ENCODE measurements around the gene CD70. TPM values are rescaled to one million over a fixed set of nuclear protein-coding genes. Genes with fewer than 3 reads are reported as not detected.
A peak's percentile ranks its signal among the peaks of the same experiment; 100 is the strongest.
"Not testable (repeated sequence)": the region's sequence is repeated elsewhere in the genome, so short reads cannot be mapped to it uniquely, and the experiment has no call there.

CD70 gene
- total and polyA plus RNA-seq, 2 donors (not counting 1 experiment from before 2014, with no cell fraction given): not detected

DNA sequence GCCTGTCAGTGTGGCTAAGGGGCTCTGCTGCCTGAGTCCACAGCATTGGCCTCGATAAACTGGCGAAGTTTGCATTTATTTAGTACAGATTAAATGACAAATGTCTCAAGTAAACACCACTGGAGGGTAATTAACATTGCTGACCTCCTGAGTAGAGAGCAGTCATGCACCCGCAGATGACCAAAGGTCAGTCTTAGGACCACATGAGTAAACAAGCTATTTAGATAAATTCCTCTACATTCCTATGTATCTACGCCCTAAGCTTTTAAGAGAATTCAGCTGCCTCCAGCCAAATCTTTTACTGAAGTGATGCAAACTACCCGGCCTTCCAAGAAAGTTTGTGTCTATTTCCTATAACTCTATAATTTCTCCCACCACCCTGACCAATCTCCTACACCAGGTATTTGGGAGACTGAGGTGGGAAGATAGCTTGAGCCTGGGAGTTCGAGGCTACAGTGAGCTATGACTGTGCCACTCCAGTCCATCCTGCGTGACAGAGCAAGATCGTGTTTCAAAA, 22.9 kb downstream of the CD70 start:
- Histone ChIP-seq H3K36me3 (ENCODE audit: control insufficient read depth, insufficient read depth, low read length) (no peaks in the 10 kb centered on the region), H3K9me3 (ENCODE audit: control insufficient read depth, insufficient read depth, low read depth, low read length) (no peaks in the 10 kb centered on the region), H3K79me2 (ENCODE audit: control insufficient read depth, insufficient read depth, low read length) (no peaks in the 10 kb centered on the region), H3K27me3 (ENCODE audit: control insufficient read depth, insufficient read depth, low read length) (no peaks in the 10 kb centered on the region), H3K27ac (ENCODE audit: insufficient read depth, low read length) (no peak overlapping the region), H3K4me1 (ENCODE audit: control insufficient read depth, extremely low read depth, insufficient read depth, low read length) (no peaks in the 10 kb centered on the region), H2AFZ (ENCODE audit: low read length) (no peak overlapping the region), H3K9ac (ENCODE audit: insufficient read depth, low read length) (no peak overlapping the region), H3K4me2 (ENCODE audit: extremely low read depth, insufficient read depth, low read length) (no peak overlapping the region), H3K4me3 (replicated peaks in 1 of 4; ENCODE audit: control extremely low read depth in 1 of 4, insufficient read depth in 1 of 4, low read depth in 3 of 4, low read length in 4 of 4) (no peak overlapping the region), H4K20me1 (ENCODE audit: control insufficient read depth, extremely low read depth, insufficient read depth, low read length) (no peaks in the 10 kb centered on the region)
- TF ChIP-seq, protein P1, sequence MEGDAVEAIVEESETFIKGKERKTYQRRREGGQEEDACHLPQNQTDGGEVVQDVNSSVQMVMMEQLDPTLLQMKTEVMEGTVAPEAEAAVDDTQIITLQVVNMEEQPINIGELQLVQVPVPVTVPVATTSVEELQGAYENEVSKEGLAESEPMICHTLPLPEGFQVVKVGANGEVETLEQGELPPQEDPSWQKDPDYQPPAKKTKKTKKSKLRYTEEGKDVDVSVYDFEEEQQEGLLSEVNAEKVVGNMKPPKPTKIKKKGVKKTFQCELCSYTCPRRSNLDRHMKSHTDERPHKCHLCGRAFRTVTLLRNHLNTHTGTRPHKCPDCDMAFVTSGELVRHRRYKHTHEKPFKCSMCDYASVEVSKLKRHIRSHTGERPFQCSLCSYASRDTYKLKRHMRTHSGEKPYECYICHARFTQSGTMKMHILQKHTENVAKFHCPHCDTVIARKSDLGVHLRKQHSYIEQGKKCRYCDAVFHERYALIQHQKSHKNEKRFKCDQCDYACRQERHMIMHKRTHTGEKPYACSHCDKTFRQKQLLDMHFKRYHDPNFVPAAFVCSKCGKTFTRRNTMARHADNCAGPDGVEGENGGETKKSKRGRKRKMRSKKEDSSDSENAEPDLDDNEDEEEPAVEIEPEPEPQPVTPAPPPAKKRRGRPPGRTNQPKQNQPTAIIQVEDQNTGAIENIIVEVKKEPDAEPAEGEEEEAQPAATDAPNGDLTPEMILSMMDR (conservative IDR thresholded peaks at IDR 0.05 in 1 of 2, IDR thresholded peaks at IDR 0.05 in 1 of 2; ENCODE audit: low read depth in 1 of 2, low read length in 2 of 2): no peak
- TF ChIP-seq EZH2 (IDR thresholded peaks at IDR 0.05; ENCODE audit: low read length, missing control alignments): no peak
- DNase-seq (ENCODE audit: low read depth in 2 of 2): no peak

DNA sequence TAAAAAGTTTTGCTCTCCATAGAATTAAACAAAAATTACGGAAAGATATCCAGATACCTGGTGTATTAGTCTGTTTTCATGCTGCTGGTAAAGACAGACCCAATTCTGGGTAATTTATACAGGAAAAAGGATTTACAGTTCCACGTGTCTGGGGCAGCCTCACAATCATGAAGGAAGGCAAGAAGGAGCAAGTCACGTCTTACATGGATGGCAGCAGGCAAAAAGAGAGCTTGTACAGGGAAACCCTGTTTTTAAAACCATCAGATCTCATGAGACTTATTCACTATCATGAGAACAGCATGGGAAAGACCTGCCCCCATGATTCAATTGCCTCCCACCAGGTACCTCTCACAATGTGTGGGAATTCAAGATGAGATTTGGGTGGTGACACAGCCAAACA, 24.2 kb downstream of the CD70 start:
- DNase-seq (ENCODE audit: low read depth in 2 of 2); H4K20me1 ChIP-seq (ENCODE audit: control insufficient read depth, extremely low read depth, insufficient read depth, low read length); H3K4me2 ChIP-seq (ENCODE audit: extremely low read depth, insufficient read depth, low read length); H3K4me3 ChIP-seq (replicated peaks in 1 of 4; ENCODE audit: control extremely low read depth in 1 of 4, insufficient read depth in 1 of 4, low read depth in 3 of 4, low read length in 4 of 4); H3K36me3 ChIP-seq (ENCODE audit: control insufficient read depth, insufficient read depth, low read length); H3K9ac ChIP-seq (ENCODE audit: insufficient read depth, low read length); H3K79me2 ChIP-seq (ENCODE audit: control insufficient read depth, insufficient read depth, low read length); H3K4me1 ChIP-seq (ENCODE audit: control insufficient read depth, extremely low read depth, insufficient read depth, low read length); H3K27ac ChIP-seq (ENCODE audit: insufficient read depth, low read length); H3K9me3 ChIP-seq (ENCODE audit: control insufficient read depth, insufficient read depth, low read depth, low read length); H2AFZ ChIP-seq (ENCODE audit: low read length); H3K27me3 ChIP-seq (ENCODE audit: control insufficient read depth, insufficient read depth, low read length): not testable (repeated sequence)

DNA sequence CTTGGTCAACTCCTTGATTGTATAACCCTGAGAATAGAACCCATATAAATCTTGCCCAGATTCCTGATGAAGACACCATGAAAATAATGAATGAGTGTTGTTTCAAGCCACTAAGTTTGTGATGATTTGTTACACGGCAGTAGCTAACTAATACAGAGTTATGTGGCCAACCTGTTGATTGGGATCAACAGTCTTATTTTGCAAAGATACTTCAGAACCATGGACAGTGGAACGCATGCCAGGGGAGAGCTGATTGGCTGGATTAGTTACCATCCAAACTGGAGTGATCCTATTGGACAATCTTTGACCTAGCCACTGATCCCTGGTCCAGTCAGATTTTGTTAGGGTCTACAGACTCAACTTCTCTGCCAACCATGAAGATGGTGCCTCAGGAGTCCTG, 26.6 kb downstream of the CD70 start:
- no peak overlapping the region for H3K9ac ChIP-seq (ENCODE audit: insufficient read depth, low read length)
- H3K79me2 ChIP-seq (ENCODE audit: control insufficient read depth, insufficient read depth, low read length): no peaks in the 10 kb centered on the region
- H3K4me2 ChIP-seq (ENCODE audit: extremely low read depth, insufficient read depth, low read length): no peak overlapping the region
- H2AFZ ChIP-seq (ENCODE audit: low read length): no peak overlapping the region
- no peaks in the 10 kb centered on the region for H3K27me3 ChIP-seq (ENCODE audit: control insufficient read depth, insufficient read depth, low read length)
- no peaks in the 10 kb centered on the region for H3K9me3 ChIP-seq (ENCODE audit: control insufficient read depth, insufficient read depth, low read depth, low read length)
- TF ChIP-seq, protein P1 (conservative IDR thresholded peaks at IDR 0.05 in 1 of 2, IDR thresholded peaks at IDR 0.05 in 1 of 2; ENCODE audit: low read depth in 1 of 2, low read length in 2 of 2): no peak
- no peak for TF ChIP-seq EZH2 (IDR thresholded peaks at IDR 0.05; ENCODE audit: low read length, missing control alignments)
- H3K4me1 ChIP-seq (ENCODE audit: control insufficient read depth, extremely low read depth, insufficient read depth, low read length): no peaks in the 10 kb centered on the region
- no peaks in the 10 kb centered on the region for H3K36me3 ChIP-seq (ENCODE audit: control insufficient read depth, insufficient read depth, low read length)
- H4K20me1 ChIP-seq (ENCODE audit: control insufficient read depth, extremely low read depth, insufficient read depth, low read length): no peaks in the 10 kb centered on the region
- peak in 1 of 2 donors; percentile 20 for DNase-seq (ENCODE audit: low read depth in 2 of 2)
- H3K27ac ChIP-seq (ENCODE audit: insufficient read depth, low read length): no peak overlapping the region
- H3K4me3 ChIP-seq (replicated peaks in 1 of 4; ENCODE audit: control extremely low read depth in 1 of 4, insufficient read depth in 1 of 4, low read depth in 3 of 4, low read length in 4 of 4): no peak overlapping the region

DNA sequence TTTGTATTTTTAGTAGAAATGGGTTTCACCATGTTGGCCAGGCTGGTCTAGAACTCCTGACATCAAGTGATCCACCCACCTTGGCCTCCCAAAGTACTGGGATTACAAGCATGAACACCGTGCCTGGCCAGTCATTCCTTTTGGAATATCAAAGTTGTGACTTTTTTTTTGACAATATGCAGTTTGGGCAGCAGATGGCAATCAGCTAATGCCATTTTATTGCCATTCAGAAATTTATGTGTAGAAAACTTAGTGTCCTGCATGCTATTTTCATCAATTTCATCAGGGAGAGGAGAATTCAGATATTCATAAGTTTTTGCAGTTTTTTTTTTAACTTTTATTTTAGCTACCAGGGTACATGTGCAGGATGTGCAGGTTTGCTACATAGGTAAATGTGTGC, 28.5 kb downstream of the CD70 start:
- not testable (repeated sequence) for H3K4me2 ChIP-seq (ENCODE audit: extremely low read depth, insufficient read depth, low read length); H2AFZ ChIP-seq (ENCODE audit: low read length); H3K36me3 ChIP-seq (ENCODE audit: control insufficient read depth, insufficient read depth, low read length); H3K9me3 ChIP-seq (ENCODE audit: control insufficient read depth, insufficient read depth, low read depth, low read length); H3K4me3 ChIP-seq (replicated peaks in 1 of 4; ENCODE audit: control extremely low read depth in 1 of 4, insufficient read depth in 1 of 4, low read depth in 3 of 4, low read length in 4 of 4); H4K20me1 ChIP-seq (ENCODE audit: control insufficient read depth, extremely low read depth, insufficient read depth, low read length); H3K27ac ChIP-seq (ENCODE audit: insufficient read depth, low read length); H3K27me3 ChIP-seq (ENCODE audit: control insufficient read depth, insufficient read depth, low read length); H3K79me2 ChIP-seq (ENCODE audit: control insufficient read depth, insufficient read depth, low read length); DNase-seq (ENCODE audit: low read depth in 2 of 2); H3K4me1 ChIP-seq (ENCODE audit: control insufficient read depth, extremely low read depth, insufficient read depth, low read length); H3K9ac ChIP-seq (ENCODE audit: insufficient read depth, low read length)

Data from fibroblast of lung (primary cell).